ENCODE data around the gene GNPTAB. TPM values are rescaled to one million over a fixed set of nuclear protein-coding genes. Genes with fewer than 3 reads are reported as not detected.

The GNPTAB gene
- total RNA-seq, 2 experiments from 2014 or later = 38.9 to 66.5 TPM

GRCh38 chr12:101748907-101749306, 81.9 kb downstream of the GNPTAB start:
- Histone ChIP-seq H3K27ac (ENCODE audit: low read depth, low read length, poor library complexity, severe bottlenecking) (no peak overlapping the region), H3K9me3 (ENCODE audit: low read length) (no peaks in the 10 kb centered on the region), H3K4me1 (ENCODE audit: insufficient read depth, low read length, poor library complexity, severe bottlenecking) (peaks cover 40% of the 10 kb centered on the region), H3K36me3 (ENCODE audit: insufficient read depth, low read length) (peaks cover 93% of the 10 kb centered on the region), H3K4me3 (ENCODE audit: low read depth, low read length, poor library complexity, severe bottlenecking) (no peak overlapping the region), H3K79me2 (ENCODE audit: insufficient read depth, low read depth, low read length) (no peaks in the 10 kb centered on the region), H3K4me2 (ENCODE audit: low read length) (no peak overlapping the region), H4K20me1 (ENCODE audit: insufficient read depth, low read length) (no peaks in the 10 kb centered on the region), H2AFZ (ENCODE audit: low read length) (no peak overlapping the region), H3K9me2 (ENCODE audit: insufficient read depth, low read length) (no peaks in the 10 kb centered on the region)
- ChIA-PET CTCF (ENCODE audit: unreplicated experiment) (no interaction called here), POLR2A (interaction anchor here (0.6 to 0.7 kb wide), 2 partner anchors 11 to 1646 kb away, joined by 3 read pairs; no protein-coding TSS in a partner anchor)
- TF ChIP-seq, protein P1, sequence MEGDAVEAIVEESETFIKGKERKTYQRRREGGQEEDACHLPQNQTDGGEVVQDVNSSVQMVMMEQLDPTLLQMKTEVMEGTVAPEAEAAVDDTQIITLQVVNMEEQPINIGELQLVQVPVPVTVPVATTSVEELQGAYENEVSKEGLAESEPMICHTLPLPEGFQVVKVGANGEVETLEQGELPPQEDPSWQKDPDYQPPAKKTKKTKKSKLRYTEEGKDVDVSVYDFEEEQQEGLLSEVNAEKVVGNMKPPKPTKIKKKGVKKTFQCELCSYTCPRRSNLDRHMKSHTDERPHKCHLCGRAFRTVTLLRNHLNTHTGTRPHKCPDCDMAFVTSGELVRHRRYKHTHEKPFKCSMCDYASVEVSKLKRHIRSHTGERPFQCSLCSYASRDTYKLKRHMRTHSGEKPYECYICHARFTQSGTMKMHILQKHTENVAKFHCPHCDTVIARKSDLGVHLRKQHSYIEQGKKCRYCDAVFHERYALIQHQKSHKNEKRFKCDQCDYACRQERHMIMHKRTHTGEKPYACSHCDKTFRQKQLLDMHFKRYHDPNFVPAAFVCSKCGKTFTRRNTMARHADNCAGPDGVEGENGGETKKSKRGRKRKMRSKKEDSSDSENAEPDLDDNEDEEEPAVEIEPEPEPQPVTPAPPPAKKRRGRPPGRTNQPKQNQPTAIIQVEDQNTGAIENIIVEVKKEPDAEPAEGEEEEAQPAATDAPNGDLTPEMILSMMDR (conservative IDR thresholded peaks at IDR 0.05; ENCODE audit: low read length) = no peak
- TF ChIP-seq EZH2phosphoT487 (IDR thresholded peaks at IDR 0.05; ENCODE audit: borderline replicate concordance, low read depth, low read length) = no peak
- intact Hi-C loops (cut with micrococcal nuclease; ENCODE audit: unreplicated experiment) = loop anchor here (10.0 kb wide), 1 partner anchor 186 kb away; no protein-coding TSS in a partner anchor
- DNase-seq (ENCODE audit: low spot score) = no peak
- BruUV-seq (replicated peaks) = no TSS peak

GRCh38 chr12:101747697-101748096, 83.1 kb downstream of the GNPTAB start:
- intact Hi-C loops (cut with micrococcal nuclease; ENCODE audit: unreplicated experiment) = loop anchor here (10.0 kb wide), 1 partner anchor 187 kb away; no protein-coding TSS in a partner anchor
- DNase-seq (ENCODE audit: low spot score) = no peak
- no peak overlapping the region for H3K4me3 ChIP-seq (ENCODE audit: low read depth, low read length, poor library complexity, severe bottlenecking)
- peaks cover 51% of the 10 kb centered on the region for H3K4me1 ChIP-seq (ENCODE audit: insufficient read depth, low read length, poor library complexity, severe bottlenecking)
- H3K79me2 ChIP-seq (ENCODE audit: insufficient read depth, low read depth, low read length) = no peaks in the 10 kb centered on the region
- H3K27ac ChIP-seq (ENCODE audit: low read depth, low read length, poor library complexity, severe bottlenecking) = no peak overlapping the region
- POLR2A ChIA-PET = interaction anchor here (1.1 to 2.2 kb wide), 5 partner anchors 8 to 64 kb away, joined by 3 to 11 read pairs (median 6); no protein-coding TSS in a partner anchor
- CTCF ChIA-PET (ENCODE audit: unreplicated experiment) = no interaction called here
- no peak overlapping the region for H2AFZ ChIP-seq (ENCODE audit: low read length)
- H3K9me2 ChIP-seq (ENCODE audit: insufficient read depth, low read length) = no peaks in the 10 kb centered on the region
- BruUV-seq (replicated peaks) = no TSS peak
- no peak overlapping the region for H3K4me2 ChIP-seq (ENCODE audit: low read length)
- peaks cover 81% of the 10 kb centered on the region for H3K36me3 ChIP-seq (ENCODE audit: insufficient read depth, low read length)
- TF ChIP-seq, protein P1 (conservative IDR thresholded peaks at IDR 0.05; ENCODE audit: low read length) = no peak
- no peak for TF ChIP-seq EZH2phosphoT487 (IDR thresholded peaks at IDR 0.05; ENCODE audit: borderline replicate concordance, low read depth, low read length)
- H4K20me1 ChIP-seq (ENCODE audit: insufficient read depth, low read length) = no peaks in the 10 kb centered on the region
- H3K9me3 ChIP-seq (ENCODE audit: low read length) = no peaks in the 10 kb centered on the region

GRCh38 chr12:101746661-101747060, 84.1 kb downstream of the GNPTAB start:
- H3K4me2 ChIP-seq (ENCODE audit: low read length) = peak overlapping the region; percentile 67; the same call in 1 of the 2 replicates
- peaks cover 61% of the 10 kb centered on the region for H3K4me1 ChIP-seq (ENCODE audit: insufficient read depth, low read length, poor library complexity, severe bottlenecking)
- POLR2A ChIA-PET = interaction anchor here (0.5 to 2.2 kb wide), 16 partner anchors 9 to 1477 kb away, joined by 3 to 11 read pairs (median 5); partner anchors contain the start of gene ARL1
- CTCF ChIA-PET (ENCODE audit: unreplicated experiment) = interaction anchor here (1.7 kb wide), 1 partner anchor 26 kb away, joined by 6 read pairs; no protein-coding TSS in a partner anchor
- no peaks in the 10 kb centered on the region for H4K20me1 ChIP-seq (ENCODE audit: insufficient read depth, low read length)
- BruUV-seq (replicated peaks) = no TSS peak
- no peak for TF ChIP-seq EZH2phosphoT487 (IDR thresholded peaks at IDR 0.05; ENCODE audit: borderline replicate concordance, low read depth, low read length)
- TF ChIP-seq, protein P1 (conservative IDR thresholded peaks at IDR 0.05; ENCODE audit: low read length) = no peak
- no peak for DNase-seq (ENCODE audit: low spot score)
- peaks cover 79% of the 10 kb centered on the region for H3K36me3 ChIP-seq (ENCODE audit: insufficient read depth, low read length)
- H3K79me2 ChIP-seq (ENCODE audit: insufficient read depth, low read depth, low read length) = no peaks in the 10 kb centered on the region
- H3K9me3 ChIP-seq (ENCODE audit: low read length) = no peaks in the 10 kb centered on the region
- no peak overlapping the region for H3K27ac ChIP-seq (ENCODE audit: low read depth, low read length, poor library complexity, severe bottlenecking)
- H3K4me3 ChIP-seq (ENCODE audit: low read depth, low read length, poor library complexity, severe bottlenecking) = no peak overlapping the region
- no peaks in the 10 kb centered on the region for H3K9me2 ChIP-seq (ENCODE audit: insufficient read depth, low read length)
- intact Hi-C loops (cut with micrococcal nuclease; ENCODE audit: unreplicated experiment) = loop anchor here (10.0 kb wide), 1 partner anchor 188 kb away; no protein-coding TSS in a partner anchor
- no peak overlapping the region for H2AFZ ChIP-seq (ENCODE audit: low read length)
